ENCODE measurements around the gene TFDP2.
"Not testable (repeated sequence)": the region's sequence is repeated elsewhere in the genome, so short reads cannot be mapped to it uniquely, and the experiment has no call there.

TFDP2 gene

DNA sequence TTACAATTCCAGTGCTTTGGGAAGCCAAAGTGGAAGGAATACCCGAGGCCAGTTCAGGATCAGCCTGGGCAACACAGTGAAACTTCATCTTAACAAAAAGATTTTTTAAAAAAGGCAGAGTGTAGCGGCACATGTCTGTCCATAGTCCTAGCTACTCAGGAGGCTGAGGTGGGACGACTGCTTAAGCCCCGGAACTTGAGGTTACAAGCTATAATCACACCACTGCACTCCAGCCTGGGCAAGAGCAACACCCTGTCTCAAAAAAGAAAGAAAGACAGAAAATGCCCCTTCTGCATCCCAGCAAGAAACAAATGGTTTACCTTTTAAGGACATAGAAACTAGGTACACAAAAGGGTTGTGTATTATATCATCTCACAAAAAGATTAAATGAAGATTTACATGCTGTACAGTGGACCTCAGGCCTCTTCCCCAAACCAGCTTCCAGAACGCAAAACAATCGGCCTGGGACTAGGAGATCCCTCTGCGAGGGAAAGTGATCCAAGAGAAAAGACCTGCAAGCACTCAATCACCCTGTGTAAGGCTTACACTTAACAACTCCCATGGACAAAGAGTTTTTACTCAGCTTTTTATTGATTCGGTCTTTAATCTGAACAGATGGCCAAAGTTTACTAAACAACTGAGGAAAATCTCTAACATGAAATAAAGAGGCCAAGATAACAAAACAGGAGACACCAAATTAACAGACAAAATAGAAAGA, 21.2 kb downstream of the TFDP2 start:
- no peak for DNase-seq (ENCODE audit: low read depth in 2 of 2)

DNA sequence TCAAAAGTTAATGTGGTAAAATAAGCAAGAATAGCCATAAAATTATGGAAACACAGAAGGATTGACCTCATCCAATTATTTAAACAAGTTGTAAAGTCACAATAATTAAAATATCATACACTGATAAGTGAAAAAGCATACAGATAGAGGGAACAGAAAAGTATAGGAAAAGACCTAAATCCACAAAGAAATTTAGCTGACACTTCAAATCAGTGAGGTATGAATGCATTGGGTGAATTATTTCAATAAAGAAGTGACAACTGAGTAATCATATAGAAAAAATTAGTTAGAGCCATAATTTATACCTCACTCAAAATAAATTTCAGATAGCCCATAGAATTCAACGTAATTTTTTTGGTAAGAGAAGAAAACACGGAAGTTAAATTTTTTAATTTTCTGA, 25.1 kb downstream of the TFDP2 start:
- DNase-seq (ENCODE audit: low read depth in 2 of 2): no peak

DNA sequence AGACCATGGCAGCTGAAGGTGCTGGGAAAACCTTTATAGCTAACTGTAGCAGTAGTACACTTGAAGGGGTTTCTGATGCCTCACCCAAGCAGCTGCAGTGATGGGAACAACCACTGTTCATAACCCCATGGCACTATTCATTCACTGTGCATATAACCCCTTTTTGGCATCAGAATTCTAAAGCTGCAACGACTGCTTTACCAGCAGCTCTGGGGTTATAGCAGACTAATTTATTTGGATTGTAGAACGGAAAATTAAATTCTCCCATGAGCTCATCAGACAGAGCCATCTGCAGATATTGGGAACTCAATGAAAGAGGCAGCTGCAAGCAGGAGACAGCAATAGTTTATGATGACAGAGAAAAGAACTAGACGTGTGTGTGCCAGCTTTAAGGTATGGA, 28.6 kb downstream of the TFDP2 start:
- DNase-seq (ENCODE audit: low read depth in 2 of 2): no peak

DNA sequence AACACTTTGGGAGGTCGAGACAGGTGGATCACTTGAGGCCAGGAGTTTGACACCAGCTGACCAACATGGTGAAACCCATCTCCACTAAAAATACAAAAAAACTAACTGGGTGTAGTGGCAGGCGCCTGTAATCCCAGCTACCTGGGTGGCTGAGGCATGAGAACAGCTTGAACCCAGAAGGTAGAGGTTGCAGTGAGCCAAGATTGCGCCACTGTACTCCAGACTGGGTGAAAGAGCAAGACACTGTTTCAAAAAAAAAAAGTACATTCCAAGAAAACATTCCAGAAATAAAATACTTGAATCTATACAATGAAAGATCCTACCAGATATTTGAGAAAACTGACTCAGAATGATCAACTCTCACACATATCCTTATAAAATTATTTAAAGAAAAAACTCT, 30.4 kb downstream of the TFDP2 start:
- DNase-seq (ENCODE audit: low read depth in 2 of 2): no peak

DNA sequence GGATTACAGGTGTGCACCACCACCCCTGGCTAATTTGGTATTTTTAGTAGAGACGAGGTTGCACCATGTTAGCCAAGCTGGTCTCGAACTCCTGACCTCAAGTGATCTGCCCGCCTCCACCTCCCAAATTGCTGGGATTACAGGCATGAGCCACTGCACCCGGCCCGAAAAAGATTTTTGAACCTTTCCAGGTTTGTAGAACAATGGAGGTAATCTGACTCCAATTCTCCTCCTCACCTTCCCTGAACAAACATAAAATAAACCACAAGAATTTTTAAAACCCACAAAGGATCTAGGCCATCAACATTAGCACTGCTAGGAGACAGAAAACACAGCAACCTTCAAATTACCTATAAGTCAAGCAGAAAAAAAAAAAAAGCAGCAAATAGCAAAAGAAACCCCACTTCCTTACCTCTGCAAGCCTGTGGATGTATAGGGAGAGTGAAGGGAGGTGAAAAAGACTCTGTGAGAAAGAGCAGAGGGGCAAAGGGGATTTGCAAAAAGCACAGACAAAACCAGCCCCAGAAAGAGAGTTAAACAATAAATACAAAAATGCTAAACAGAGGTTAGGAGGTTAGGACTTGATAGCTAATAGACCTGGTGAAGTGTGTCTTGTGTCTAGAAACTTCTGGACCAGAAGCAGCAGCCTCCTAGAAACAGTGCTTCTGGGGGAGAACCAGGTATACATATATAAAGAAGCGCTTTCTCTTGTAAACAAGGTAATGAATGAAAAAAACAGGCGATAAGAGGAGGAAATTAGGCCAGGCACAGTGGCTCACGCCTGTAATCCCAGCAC, 32.1 kb downstream of the TFDP2 start:
- DNase-seq (ENCODE audit: low read depth in 2 of 2): no peak

DNA sequence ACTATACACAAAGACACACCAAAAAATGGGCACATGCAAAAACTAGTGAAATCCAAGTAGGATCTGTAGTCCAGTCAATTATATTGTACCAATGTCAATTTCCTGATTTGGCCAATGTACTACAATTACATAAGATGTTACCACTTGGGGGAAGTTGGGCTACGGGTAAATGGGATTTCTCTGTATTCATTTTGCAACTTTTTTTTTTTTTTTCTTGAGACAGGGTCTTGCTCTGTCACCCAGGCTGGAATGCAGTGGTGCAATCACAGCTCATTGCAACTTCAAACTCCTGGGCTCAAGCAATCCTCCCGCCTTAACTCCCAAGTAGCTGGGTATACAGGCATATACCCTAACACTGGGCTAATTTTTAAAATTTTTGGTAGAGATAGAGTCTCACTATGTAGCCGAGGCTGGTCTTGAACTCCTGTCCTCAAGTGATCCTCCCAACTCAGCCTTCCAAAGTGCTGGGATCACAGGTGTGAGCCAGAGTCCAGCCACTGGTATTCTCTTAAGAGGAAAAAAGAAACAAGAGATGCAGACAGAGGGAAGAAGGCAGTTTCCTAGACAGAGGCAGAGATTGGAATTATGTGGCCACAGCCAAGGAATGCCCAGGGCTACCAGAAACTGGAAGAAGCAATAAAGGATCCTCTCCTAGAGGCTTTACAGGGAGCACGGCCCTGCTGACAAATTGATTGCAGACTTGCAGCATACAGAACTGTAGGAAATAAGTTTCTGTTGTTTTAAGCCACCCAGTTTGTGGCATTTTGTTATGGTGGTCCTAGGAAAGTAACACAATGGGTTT, 33.3 kb downstream of the TFDP2 start:
- no peak for DNase-seq (ENCODE audit: low read depth in 2 of 2)

DNA sequence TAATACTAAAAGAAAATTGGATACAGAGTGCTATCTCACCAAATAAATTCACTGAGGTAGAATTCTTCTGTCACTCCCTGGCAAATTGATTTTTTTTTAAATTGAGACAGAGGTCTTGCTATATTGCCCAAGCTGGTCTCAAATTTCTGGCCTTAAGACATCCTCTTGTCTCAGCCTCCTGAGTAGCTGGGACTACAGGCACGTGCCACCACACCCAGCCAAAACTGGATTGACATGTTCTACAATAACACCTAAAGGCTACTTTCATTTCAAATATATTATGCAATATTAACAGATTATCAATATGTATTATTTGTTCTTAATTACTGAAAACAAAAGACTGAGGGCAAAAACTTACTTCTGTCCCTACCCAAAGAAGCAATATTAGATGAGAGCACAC, 36.7 kb downstream of the TFDP2 start:
- no peak for DNase-seq (ENCODE audit: low read depth in 2 of 2)

DNA sequence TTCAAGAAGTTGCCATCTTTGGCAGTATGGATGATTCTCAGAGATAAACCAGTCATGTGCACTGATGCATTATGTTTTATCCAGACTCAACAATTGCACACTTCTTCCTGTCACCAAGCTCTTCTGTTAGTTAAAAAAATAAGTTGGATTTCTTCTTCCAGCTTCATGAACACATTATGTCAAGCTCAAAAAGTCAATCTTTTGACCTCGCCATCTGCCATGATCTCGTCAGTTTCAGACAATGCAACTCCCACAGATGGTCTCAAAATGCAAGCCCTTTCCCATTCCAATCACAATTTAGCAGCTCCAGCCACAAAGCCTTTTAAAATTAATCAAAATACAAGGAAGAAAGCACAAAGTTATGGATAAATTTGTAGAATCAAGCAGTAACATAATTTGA, 42.8 kb downstream of the TFDP2 start:
- no peak for DNase-seq (ENCODE audit: low read depth in 2 of 2)

DNA sequence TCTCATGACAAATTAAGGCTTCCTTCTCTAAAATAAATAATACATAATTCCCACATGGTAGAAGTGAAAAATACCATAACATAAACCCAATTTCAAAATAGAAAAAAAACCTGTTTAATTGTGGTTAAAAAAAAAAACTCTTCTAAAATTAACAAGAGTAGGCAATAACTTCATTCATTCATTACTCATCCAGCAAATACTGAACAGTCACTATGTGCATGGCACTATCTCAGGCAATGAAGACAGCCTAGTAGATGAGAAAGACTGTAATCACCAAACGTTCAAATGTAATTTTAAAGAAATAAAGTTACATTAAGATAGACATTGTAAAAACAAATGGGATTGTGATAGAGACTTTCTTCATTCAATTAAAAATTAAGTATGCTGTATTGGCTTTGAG, 43.4 kb downstream of the TFDP2 start:
- no peak for DNase-seq (ENCODE audit: low read depth in 2 of 2)

DNA sequence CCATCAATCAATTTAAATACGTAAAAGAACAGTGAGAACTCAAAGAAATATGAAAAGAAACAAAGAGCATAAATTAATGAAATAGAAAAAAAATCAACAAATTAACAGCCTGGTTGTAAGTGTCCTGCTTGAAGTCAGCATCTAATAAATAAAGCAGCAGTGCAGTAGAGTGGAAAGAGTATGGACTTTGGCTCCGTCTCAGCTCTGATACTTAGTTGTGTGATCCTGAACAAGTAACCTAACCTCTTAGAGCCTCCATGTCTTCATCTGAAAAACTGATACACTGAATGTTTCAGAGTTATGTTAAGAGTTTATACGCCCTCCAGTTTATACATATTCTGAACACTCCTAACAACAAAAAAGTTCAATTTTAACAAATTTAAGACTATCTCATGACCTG, 44.6 kb downstream of the TFDP2 start:
- no peak for DNase-seq (ENCODE audit: low read depth in 2 of 2)

DNA sequence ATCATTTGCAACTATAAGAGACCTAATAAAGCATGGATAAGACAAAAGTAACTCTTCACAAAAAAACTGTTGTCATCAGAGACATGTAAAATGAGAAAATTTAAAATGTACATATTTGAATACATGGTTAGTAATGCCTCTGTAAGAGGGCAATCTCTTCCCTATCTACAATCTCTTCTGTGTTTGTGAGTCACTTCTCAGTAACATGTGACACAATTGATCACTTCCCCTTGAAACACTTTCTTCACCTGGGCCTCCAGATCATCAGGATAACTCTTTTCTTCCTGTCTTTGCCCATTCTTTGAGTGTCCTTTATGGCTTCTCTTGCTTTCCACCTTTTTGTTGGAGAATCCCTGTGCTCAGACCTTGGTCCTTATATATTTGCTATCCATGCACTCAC, 50.4 kb downstream of the TFDP2 start:
- DNase-seq (ENCODE audit: low read depth in 2 of 2): no peak

DNA sequence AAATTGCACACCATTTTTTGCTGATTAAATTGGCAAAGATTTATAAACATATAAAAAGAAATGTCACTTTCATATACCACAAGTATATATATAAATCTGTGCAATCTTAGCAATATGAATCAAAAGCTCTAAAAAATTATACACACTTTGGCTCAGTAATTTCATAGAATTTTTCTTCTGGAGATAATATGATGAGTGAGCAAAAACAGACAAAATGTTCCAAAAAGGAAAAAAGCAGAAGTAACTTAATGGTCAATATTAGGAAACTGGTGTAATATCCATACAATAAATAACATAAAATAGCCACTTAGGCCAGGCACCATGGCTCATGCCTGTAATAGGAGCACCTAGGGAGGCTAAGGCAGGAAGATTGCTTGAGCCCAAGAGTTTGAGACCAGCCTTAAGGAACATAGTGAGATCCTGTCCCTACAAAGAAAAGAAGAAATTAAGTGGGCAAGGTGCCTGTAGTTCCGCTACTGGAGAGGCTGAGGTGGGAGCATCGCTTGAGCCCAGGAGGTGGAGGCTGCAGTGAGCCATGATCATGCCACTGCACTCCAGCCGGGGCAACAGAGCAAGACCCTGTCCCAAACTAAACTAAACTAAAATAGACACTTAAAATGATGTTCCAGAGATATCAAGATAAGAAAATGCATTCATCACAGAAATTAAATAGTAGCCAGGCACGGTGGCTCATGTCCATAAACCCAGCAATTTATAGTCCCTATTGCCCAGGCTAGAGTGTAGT, 52.1 kb downstream of the TFDP2 start:
- DNase-seq (ENCODE audit: low read depth in 2 of 2): no peak

DNA sequence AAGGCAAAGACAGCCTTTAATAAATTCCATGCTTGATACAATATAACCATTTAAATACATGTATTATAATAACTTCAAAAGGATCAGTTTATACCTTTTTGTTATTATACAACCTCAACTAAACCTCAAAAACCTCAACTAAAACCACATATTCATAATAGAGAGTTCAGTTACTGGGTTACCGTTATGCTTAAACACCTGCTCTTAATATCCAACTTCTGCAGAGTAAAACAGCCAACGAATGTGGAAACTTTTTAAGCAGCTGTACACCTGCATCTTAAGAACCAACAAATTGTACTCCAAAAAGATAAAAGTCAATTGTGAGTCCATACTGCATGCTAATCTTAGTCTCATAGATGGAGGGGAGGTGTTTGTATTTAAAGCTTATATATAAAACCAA, 53.5 kb downstream of the TFDP2 start:
- DNase-seq (ENCODE audit: low read depth in 2 of 2): no peak

DNA sequence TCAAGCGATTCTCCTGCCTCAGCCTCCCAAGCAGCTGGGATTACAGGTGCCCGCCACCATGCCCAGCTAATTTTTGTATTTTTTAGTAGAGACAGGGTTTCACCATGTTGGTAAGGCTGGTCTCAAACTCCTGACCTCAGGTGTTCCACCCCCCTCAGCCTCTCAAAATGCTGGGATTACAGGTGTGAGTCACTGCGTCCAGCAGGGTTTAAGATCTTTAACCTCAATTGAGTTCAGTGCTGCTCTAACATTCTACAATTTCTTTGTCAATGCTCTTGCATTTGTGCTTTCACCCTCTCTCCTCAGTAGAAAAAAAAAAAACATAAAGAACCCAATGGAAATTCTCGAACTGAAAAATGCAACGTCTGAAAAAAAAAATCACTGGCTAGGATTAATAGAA, 60.4 kb downstream of the TFDP2 start:
- not testable (repeated sequence) for DNase-seq (ENCODE audit: low read depth in 2 of 2)

DNA sequence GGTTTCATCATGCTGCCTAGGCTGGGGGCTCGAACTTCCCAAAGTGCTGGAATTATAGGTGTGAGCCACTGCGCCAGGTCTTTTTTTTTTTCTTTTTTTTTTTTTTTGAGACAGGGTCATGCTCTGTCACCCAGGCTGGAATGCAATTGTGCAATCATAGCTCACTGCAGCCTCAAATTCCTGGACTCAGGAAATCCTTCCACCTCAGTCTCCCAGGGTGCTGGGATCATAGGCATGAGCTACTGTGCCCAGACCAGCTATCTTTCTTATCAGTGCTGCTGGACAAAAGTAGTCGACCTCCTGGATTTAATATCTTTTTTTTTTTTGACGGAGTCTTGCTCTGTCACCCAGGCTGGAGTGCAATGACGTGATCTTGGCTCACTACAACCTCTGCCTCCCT, 60.8 kb downstream of the TFDP2 start:
- DNase-seq (ENCODE audit: low read depth in 2 of 2): no peak

DNA sequence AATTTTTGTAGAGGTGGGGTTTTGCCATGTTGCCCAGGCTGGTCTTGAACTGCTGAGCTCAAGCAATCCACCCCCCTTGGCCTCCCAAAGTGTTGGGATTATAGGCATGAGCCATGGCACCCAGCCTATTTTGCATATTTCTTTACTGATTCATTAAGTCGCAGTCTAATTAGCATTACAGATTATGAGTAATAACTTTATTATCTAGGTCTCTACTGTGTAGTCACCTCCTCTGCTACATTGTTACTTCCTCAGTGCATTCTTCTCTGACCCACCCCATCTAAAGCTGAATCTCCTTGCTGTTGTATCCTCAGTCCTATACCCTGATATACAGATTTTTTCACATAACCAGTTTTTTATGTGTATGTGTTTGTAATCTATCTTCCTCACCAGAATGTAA, 61.7 kb downstream of the TFDP2 start:
- DNase-seq (ENCODE audit: low read depth in 2 of 2): no peak

DNA sequence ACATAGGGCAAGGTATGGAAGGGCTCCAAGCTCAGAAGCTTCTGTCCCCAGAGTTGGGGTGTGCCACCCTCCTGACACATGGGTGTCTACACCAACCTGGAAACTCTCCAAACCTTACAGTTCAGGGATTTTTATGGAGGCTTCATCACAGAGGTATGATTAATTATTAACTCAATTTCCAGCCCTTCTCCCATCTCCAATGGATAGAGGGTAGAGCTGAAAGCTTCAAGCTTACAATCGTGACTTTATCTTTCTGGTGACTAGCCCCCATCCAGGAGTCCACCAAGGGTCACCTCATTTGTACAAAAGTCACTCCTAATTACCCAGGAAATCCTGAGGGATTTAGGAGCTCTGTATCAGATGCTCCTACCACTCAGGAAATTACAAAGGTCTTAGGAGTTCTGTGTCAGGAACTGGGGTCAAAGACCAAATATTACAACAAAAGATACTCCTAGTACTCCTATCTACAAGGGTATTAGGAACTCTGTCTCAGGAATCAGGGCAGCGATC, 62.7 kb downstream of the TFDP2 start:
- DNase-seq (ENCODE audit: low read depth in 2 of 2): no peak

DNA sequence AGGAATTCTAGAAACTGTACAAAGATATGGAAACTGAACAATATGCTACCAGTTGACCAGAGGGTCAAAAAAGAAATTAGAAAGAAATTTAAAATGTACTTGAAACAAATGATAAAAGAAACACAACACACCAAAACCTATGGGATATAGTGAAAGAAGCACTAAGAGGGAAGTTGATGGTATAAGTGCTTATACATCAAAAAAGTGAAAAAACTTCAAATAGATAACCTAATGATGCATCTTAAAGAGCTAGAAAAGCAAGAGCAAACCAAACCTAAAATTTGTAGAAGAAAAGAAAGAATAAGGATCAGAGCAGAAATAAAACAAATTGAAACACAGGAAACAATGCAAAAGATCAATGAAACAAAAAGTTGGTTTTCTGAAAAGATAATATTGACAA, 68.2 kb downstream of the TFDP2 start:
- no peak for DNase-seq (ENCODE audit: low read depth in 2 of 2)

DNA sequence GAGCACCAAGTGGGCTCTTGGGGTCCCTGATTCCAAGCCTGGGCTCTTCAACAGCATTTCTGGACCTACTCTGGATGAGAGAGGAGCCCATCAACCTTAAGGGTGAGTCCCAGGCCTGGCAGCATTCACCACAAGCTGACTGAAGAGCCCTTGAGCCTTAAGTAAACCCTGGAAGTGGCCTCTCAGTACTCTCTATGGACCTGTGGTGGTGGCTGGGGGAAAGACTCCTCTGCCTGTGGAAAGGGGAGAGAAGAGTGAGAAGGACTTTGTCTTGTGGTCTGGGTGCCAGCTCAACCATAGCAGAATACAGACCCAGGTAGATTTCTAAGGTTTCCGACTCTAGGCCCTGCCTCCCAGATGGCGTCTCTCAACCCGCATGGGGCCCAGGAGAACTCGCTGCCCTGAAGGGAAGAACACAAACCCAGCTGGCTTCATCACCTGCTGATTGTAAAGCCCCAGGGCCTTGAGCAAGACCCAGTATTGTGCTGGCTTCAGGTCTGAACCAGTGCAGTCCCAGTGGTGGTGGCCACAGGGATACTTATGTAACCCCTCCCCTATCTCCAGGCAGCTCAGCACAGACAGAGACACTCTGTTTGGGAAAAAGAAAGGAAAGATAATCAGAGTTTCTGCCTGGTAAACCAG, 71.4 kb downstream of the TFDP2 start:
- DNase-seq (ENCODE audit: low read depth in 2 of 2): no peak

DNA sequence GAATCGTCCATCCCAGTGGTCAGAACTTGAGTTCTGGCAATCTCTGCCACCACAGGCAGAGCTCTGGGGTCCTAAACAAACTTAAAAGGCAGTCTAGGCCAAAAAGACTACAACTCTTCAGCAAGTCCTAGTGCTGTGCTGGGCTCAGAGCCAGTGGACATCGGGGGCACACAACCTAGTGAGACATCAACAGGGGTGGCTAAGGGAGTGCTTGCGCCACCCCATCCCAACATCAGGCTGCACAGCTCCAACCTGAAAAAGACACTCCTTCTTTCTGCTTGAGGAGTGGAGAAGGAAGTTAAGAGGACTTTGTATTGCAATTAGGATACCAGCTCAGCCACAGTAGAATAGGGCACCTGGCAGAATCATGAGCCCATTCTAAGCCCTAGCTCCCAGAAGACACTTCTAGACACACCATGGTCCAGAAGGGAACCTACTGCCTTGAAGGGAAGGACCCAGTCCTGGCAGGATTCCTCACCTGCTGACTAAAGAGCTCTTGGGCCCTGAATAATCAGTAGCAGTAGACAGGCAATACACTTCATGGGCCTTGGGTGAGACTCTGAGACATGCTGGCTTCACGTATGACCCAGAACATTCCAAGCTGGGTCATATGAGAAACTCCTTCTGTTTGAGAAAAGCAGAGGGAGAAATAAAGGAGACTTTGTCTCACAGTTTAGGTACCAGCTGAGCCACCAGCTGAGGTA, 72.0 kb downstream of the TFDP2 start:
- no peak for DNase-seq (ENCODE audit: low read depth in 2 of 2)

DNA sequence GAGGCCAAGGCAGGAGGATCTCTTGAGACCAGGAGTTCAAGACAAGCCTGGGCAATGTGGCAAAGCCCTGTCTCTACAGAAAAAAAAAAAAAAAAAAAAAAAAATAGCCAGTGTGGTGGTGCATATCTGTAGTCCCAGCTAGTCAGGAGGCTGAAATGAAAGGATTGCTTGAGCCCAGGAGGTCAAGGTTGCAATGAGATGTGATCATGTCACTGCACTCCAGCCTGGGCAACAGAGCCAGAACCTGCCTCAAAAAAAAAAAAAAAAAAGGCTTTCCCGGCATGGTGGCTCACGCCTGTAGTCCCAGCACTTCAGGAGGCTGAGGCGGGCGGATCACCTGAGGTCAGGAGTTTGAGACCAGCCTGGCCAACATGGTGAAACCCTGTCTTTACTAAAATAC, 73.7 kb downstream of the TFDP2 start:
- not testable (repeated sequence) for DNase-seq (ENCODE audit: low read depth in 2 of 2)
